Activated naive CD4-positive, alpha-beta T cell treated with anti-CD3 and anti-CD28 coated beads, Interleukin-2, amount 50 U/mL, for 24 hours (primary cell): Measurements from ENCODE around the gene CYYR1.

Source experiments
- H3K27ac Mint-ChIP-seq: one replicate; pipeline ENCODE4 v1.8.0; 2021; ENCODE audit warnings: mild to moderate bottlenecking, mixed read lengths
- H3K27me3 Mint-ChIP-seq: one replicate; pipeline ENCODE4 v1.8.0; 2021; ENCODE audit warnings: mixed read lengths
- H3K36me3 Mint-ChIP-seq: one replicate; pipeline ENCODE4 v1.8.0; 2021; ENCODE audit warnings: mixed read lengths
- H3K4me1 Mint-ChIP-seq: one replicate; pipeline ENCODE4 v1.8.0; 2021; ENCODE audit warnings: mixed read lengths
- H3K4me3 Mint-ChIP-seq: one replicate; pipeline ENCODE4 v1.8.0; 2021; ENCODE audit warnings: mild to moderate bottlenecking, mixed read lengths
- H3K9me3 Mint-ChIP-seq: one replicate; pipeline ENCODE4 v1.8.0; 2021; ENCODE audit warnings: mixed read lengths

Gene CYYR1

DNA sequence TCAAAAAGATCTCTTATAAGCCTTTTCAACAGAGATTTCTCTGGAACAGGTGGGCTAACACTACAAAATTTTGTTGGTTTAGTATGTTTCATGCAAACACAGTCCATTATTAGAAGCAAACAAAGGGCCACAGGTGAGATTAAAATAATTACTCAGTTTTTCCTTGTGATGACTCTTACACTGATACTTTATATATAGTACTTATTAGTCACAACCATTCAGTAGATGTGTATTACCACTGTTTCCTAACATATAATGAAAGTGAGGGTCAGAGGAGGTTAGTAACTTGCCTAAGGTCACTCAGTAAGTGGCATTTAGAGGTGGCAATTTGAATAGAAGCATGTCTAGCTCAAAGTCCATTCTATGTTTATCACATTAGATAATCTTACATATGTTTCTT, 44.2 kb downstream of the CYYR1 start:
- no peak overlapping the region for H3K4me3 Mint-ChIP-seq
- no peaks in the 10 kb centered on the region for H3K9me3 Mint-ChIP-seq
- no peaks in the 10 kb centered on the region for H3K36me3 Mint-ChIP-seq
- H3K27ac Mint-ChIP-seq = no peak overlapping the region
- no peaks in the 10 kb centered on the region for H3K4me1 Mint-ChIP-seq
- H3K27me3 Mint-ChIP-seq = no peaks in the 10 kb centered on the region

DNA sequence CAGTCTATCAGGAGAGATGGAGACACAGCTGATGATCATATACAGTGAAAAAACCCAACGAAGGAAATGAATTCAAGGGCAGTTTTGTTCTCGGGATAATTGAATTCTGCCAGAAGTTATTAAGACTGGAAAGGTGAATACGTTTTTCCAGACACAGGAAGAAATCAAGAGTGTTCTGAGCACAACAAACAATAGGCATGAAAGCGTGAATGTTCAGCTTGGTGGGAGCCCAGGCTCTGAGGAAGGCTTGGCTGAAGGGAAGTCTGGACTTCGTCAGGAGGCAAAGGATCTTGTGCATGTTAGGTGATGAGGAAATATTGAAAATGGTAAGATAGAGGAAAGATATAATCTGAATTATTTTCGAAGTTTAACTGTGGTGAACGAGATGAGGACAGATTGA, 50.4 kb downstream of the CYYR1 start:
- Mint-ChIP-seq H3K4me3 (no peak overlapping the region), H3K4me1 (no peaks in the 10 kb centered on the region), H3K9me3 (no peaks in the 10 kb centered on the region), H3K27ac (no peak overlapping the region), H3K36me3 (no peaks in the 10 kb centered on the region), H3K27me3 (no peaks in the 10 kb centered on the region)

- no peaks in the 10 kb centered on the region for H3K27me3 Mint-ChIP-seq
- no peaks in the 10 kb centered on the region for H3K4me1 Mint-ChIP-seq
- no peak overlapping the region for H3K27ac Mint-ChIP-seq
- no peaks in the 10 kb centered on the region for H3K9me3 Mint-ChIP-seq
- H3K4me3 Mint-ChIP-seq = no peak overlapping the region
- no peaks in the 10 kb centered on the region for H3K36me3 Mint-ChIP-seq
Observed at GRCh38 chr21:26519142-26519541, 53.9 kb downstream of the CYYR1 start.

DNA sequence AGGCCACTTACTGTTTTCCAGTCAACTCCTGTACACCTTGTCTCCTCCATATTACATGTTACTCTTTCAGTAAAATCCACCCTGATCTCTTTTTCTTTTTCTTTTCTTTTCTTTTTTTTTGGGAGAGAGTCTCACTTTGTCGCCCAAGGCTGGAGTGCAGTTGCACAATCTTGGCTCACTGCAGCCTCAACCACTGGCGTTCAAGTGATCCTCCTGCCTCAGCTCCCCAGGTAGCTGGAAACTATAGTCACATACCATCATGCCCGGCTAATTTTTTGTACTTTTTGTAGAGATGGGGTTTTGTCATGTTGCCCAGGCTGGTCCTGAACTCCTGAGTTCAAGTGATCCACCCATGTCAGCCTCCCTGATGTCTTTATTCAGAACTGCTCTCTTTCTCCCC, 57.8 kb downstream of the CYYR1 start:
- no peaks in the 10 kb centered on the region for H3K9me3 Mint-ChIP-seq
- no peaks in the 10 kb centered on the region for H3K27me3 Mint-ChIP-seq
- no peaks in the 10 kb centered on the region for H3K4me1 Mint-ChIP-seq
- H3K27ac Mint-ChIP-seq = no peak overlapping the region
- no peak overlapping the region for H3K4me3 Mint-ChIP-seq
- H3K36me3 Mint-ChIP-seq = no peaks in the 10 kb centered on the region

GRCh38 chr21:26513212-26513611, 59.9 kb downstream of the CYYR1 start:
- Mint-ChIP-seq H3K4me1 (no peaks in the 10 kb centered on the region), H3K27me3 (no peaks in the 10 kb centered on the region), H3K27ac (no peak overlapping the region), H3K4me3 (no peak overlapping the region), H3K9me3 (no peaks in the 10 kb centered on the region), H3K36me3 (no peaks in the 10 kb centered on the region)

GRCh38 chr21:26512664-26513063, 60.4 kb downstream of the CYYR1 start:
- no peaks in the 10 kb centered on the region for H3K27me3 Mint-ChIP-seq
- H3K9me3 Mint-ChIP-seq = no peaks in the 10 kb centered on the region
- H3K27ac Mint-ChIP-seq = no peak overlapping the region
- no peaks in the 10 kb centered on the region for H3K4me1 Mint-ChIP-seq
- no peak overlapping the region for H3K4me3 Mint-ChIP-seq
- H3K36me3 Mint-ChIP-seq = no peaks in the 10 kb centered on the region

- no peaks in the 10 kb centered on the region for H3K9me3 Mint-ChIP-seq
- H3K27me3 Mint-ChIP-seq = no peaks in the 10 kb centered on the region
- no peaks in the 10 kb centered on the region for H3K36me3 Mint-ChIP-seq
- no peaks in the 10 kb centered on the region for H3K4me1 Mint-ChIP-seq
- H3K4me3 Mint-ChIP-seq = no peak overlapping the region
- no peak overlapping the region for H3K27ac Mint-ChIP-seq
Observed at GRCh38 chr21:26508903-26509302, 64.2 kb downstream of the CYYR1 start.

DNA sequence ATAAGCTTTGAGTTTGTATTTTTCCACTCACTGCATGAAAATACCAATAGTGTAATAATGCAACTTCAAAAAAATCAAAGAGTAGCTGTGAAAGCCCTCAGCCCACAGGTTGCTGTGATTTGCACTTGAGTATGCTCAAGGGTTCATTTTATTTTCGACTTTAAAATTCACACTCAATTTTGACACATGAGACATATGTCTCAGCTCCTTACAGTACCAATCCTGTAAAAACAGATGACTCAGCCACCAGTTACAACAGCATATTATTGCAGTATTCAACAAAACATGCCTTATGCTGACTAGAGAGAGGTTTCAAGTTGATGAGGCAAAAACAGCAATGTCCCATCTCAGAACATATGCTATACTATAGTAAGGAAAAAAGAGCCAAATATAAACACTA, 66.1 kb downstream of the CYYR1 start:
- no peaks in the 10 kb centered on the region for H3K4me1 Mint-ChIP-seq
- no peaks in the 10 kb centered on the region for H3K36me3 Mint-ChIP-seq
- H3K4me3 Mint-ChIP-seq = no peak overlapping the region

GRCh38 chr21:26505211-26505610, 67.9 kb downstream of the CYYR1 start:
- Mint-ChIP-seq H3K27ac (no peak overlapping the region), H3K9me3 (no peaks in the 10 kb centered on the region), H3K27me3 (no peaks in the 10 kb centered on the region), H3K4me3 (no peak overlapping the region), H3K36me3 (no peaks in the 10 kb centered on the region), H3K4me1 (no peaks in the 10 kb centered on the region)

More for the DNA sequence above, 66.1 kb downstream of the CYYR1 start:
- Mint-ChIP-seq H3K9me3 (no peaks in the 10 kb centered on the region), H3K27ac (no peak overlapping the region), H3K27me3 (no peaks in the 10 kb centered on the region)

- H3K9me3 Mint-ChIP-seq = peaks cover under 1% of the 10 kb centered on the region
- no peaks in the 10 kb centered on the region for H3K36me3 Mint-ChIP-seq
- no peak overlapping the region for H3K27ac Mint-ChIP-seq
- no peaks in the 10 kb centered on the region for H3K27me3 Mint-ChIP-seq
- no peak overlapping the region for H3K4me3 Mint-ChIP-seq
- no peaks in the 10 kb centered on the region for H3K4me1 Mint-ChIP-seq
Observed at GRCh38 chr21:26503414-26503813, 69.7 kb downstream of the CYYR1 start.

DNA sequence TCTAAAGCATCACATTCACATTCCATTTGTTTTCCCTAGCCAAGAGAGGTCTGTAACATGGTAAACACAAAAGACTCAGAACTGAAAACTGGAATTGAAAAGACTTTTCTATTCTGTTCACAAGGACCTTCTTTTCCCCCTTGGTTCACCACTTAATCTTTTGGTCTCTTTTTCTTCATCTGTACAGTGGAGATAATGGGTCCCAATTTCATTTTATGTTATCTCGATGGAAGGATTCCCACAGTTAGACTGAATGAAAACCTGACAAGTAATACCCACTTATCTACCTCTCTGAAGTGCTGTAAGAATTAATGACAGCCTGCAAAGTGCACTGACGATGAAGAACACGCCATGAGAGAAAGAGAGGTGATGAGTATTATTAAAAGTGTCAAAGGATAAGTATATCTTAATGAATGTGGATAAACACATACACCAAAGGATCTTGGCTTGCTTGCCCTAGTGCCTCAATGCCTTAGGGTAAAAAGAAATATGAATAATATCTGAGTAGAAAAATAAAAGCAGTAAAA, 71.5 kb downstream of the CYYR1 start:
- Mint-ChIP-seq H3K4me3 (no peak overlapping the region), H3K9me3 (peaks cover 6% of the 10 kb centered on the region), H3K27me3 (no peaks in the 10 kb centered on the region), H3K27ac (no peak overlapping the region), H3K36me3 (no peaks in the 10 kb centered on the region), H3K4me1 (no peaks in the 10 kb centered on the region)

DNA sequence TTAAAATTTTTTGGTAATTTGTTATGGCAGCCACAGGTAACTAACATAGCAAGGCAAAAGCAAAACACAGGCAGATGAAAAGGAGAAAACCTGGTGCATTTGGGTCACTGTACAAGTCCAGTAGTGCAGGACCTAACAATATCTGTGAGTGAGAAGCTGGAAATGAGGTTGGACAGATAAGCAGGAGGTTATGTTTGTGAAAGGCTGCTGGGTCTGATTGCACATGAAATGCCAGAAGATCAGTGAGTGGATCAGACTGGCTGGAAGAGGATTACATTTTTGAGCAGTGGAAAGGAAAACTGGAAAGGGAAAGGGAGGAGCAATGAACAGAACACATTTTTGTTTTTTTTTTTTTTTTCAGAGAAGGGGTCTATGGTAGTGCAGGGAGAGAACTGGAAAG, 73.6 kb downstream of the CYYR1 start:
- Mint-ChIP-seq H3K27me3 (no peaks in the 10 kb centered on the region), H3K4me1 (no peaks in the 10 kb centered on the region), H3K27ac (no peak overlapping the region), H3K36me3 (no peaks in the 10 kb centered on the region), H3K9me3 (peaks cover 6% of the 10 kb centered on the region), H3K4me3 (no peak overlapping the region)

DNA sequence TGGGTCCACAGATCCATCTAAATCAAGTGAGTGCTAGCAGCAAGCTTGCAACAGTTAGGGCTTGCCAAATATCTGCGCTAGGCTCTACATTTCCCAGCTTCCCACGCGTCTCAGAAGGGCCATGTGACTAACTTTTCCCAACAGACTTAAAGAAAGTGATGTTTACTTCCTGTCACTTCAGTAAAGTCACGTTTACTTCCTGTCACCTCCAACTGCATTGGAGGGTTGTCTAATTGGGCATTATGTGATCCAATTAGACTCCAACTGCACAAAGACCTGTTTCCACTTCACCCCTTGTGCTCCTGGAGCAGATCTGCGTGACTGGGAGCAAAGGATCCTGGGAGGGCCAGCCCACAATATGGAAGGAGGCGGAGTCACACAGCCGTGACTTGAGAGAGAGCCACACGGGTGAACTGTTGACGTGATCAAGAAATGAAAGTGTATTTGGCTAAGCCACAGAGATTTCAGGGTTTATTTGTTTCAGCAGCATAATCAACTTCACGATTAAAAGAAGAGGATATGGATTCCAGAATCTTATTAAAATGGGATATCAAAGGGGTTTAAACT, 77.7 kb downstream of the CYYR1 start:
- Mint-ChIP-seq H3K4me1 (no peaks in the 10 kb centered on the region), H3K27me3 (peaks cover 2% of the 10 kb centered on the region), H3K9me3 (peaks cover 6% of the 10 kb centered on the region), H3K4me3 (no peak overlapping the region), H3K36me3 (no peaks in the 10 kb centered on the region), H3K27ac (no peak overlapping the region)

DNA sequence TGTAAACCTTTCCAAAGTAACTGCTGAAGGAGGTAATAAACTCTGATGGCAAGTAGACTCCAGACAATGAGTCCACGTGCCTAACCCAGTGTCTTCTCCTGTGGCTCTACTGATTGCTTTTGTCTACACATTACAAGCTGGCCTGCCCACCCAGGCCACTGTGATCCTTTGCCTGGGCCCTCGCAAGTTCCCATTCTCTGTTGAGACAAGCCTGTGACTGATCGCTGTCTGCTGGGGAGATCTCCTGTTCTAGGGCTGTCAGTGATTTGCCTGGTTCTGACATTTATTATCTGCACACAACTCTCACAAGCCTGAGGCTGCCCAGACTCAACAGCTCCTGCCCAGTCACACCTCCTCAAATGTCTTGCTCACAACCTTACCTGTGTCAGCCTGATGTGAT, 81.4 kb downstream of the CYYR1 start:
- Mint-ChIP-seq H3K27me3 (peaks cover 4% of the 10 kb centered on the region), H3K36me3 (no peaks in the 10 kb centered on the region), H3K9me3 (no peaks in the 10 kb centered on the region), H3K4me3 (no peak overlapping the region), H3K4me1 (no peaks in the 10 kb centered on the region), H3K27ac (no peak overlapping the region)

GRCh38 chr21:26490771-26491170, 82.3 kb downstream of the CYYR1 start:
- H3K9me3 Mint-ChIP-seq = no peaks in the 10 kb centered on the region

DNA sequence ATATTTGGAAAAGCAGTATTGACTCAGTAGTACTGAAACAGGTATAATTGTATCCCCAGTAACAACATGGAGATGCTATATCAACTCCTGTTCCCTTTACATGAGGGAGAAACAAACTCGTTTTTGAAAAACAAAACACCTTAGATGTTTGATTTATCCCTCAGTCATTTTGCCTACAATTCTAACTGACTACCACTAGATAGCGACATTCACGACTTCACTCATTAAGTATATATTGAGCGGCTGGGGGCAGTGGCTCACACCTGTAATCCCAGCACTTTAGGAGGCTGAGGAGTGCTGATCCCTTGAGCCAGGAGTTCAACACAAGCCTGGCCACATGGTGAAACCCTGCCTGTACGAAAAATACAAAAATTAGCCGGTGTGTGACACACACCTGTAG, 83.3 kb downstream of the CYYR1 start:
- Mint-ChIP-seq H3K27ac (no peak overlapping the region), H3K4me3 (no peak overlapping the region), H3K27me3 (peaks cover 4% of the 10 kb centered on the region), H3K9me3 (no peaks in the 10 kb centered on the region), H3K36me3 (no peaks in the 10 kb centered on the region), H3K4me1 (no peaks in the 10 kb centered on the region)

More at GRCh38 chr21:26490771-26491170, 82.3 kb downstream of the CYYR1 start:
- no peaks in the 10 kb centered on the region for H3K4me1 Mint-ChIP-seq
- peaks cover 4% of the 10 kb centered on the region for H3K27me3 Mint-ChIP-seq
- no peak overlapping the region for H3K4me3 Mint-ChIP-seq
- no peaks in the 10 kb centered on the region for H3K36me3 Mint-ChIP-seq
- peak overlapping the region; percentile 5 for H3K27ac Mint-ChIP-seq

DNA sequence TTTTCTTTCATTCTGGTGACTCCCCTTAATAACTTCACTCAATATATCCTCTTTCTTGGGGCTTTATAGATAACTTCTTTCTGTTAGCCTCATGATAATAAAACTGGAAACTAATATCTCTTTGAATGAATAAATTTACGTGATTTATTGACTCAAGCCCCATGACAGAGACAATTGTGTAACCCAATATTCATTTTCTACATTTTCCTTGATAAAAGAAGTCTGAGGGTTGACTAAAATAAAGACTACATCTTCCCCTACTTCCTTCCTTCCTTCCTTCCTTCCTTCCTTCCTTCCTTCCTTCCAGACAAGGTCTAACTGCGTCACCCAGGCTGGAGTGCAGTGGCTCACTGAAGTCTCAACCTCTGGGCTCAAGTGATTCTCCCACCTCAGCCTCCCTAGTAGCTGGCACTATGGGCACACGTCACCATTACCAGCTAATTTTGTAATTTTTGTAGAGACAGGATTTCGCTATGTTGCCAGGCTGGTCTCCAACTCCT, 85.1 kb downstream of the CYYR1 start:
- Mint-ChIP-seq H3K36me3 (no peaks in the 10 kb centered on the region), H3K27me3 (peaks cover 4% of the 10 kb centered on the region), H3K27ac (no peak overlapping the region), H3K4me3 (no peak overlapping the region), H3K9me3 (no peaks in the 10 kb centered on the region), H3K4me1 (no peaks in the 10 kb centered on the region)
